HEK293 (cell line): Measurements from ENCODE around the gene USP33.

Experiments used
- BCL11B ChIP-seq: fragments of 450-650 bp; formaldehyde crosslinking; IDR thresholded peaks from 2 replicates; pipeline ENCODE4 v1.5.1; 2016; ENCODE audit warnings: low read depth, missing biosample characterization, missing genetic modification characterization
- CTCF ChIP-seq: fragments of 450-650 bp; formaldehyde crosslinking; IDR thresholded peaks from 2 replicates; pipeline ENCODE4 v1.5.1; 2016; ENCODE audit warnings: missing biosample characterization, missing genetic modification characterization
- EGR2 ChIP-seq: fragments of 450-650 bp; formaldehyde crosslinking; IDR thresholded peaks from 2 replicates; pipeline ENCODE4 v1.5.1; 2016; ENCODE audit warnings: low read depth, missing biosample characterization, missing genetic modification characterization
- GFI1B ChIP-seq: fragments of 450-650 bp; formaldehyde crosslinking; IDR thresholded peaks from 2 replicates; pipeline ENCODE4 v1.5.1; 2016; ENCODE audit warnings: missing biosample characterization, missing genetic modification characterization
- KLF8 ChIP-seq: fragments of 450-650 bp; formaldehyde crosslinking; IDR thresholded peaks from 2 replicates; pipeline ENCODE4 v1.5.1; 2016; ENCODE audit warnings: missing biosample characterization, missing genetic modification characterization
- SCRT1 ChIP-seq: fragments of 450-650 bp; formaldehyde crosslinking; IDR thresholded peaks from 2 replicates; pipeline ENCODE4 v1.5.1; 2016; ENCODE audit warnings: missing biosample characterization, missing genetic modification characterization, borderline replicate concordance
- YY1 ChIP-seq: fragments of 450-650 bp; formaldehyde crosslinking; IDR thresholded peaks from 2 replicates; pipeline ENCODE4 v1.5.1; 2018; ENCODE audit warnings: missing biosample characterization, missing genetic modification characterization
- ZBTB1 ChIP-seq: fragments of 450-650 bp; formaldehyde crosslinking; IDR thresholded peaks from 2 replicates; pipeline ENCODE4 v1.5.1; 2016; ENCODE audit warnings: missing biosample characterization, missing genetic modification characterization
- ZBTB48 ChIP-seq: fragments of 450-650 bp; formaldehyde crosslinking; IDR thresholded peaks from 2 replicates; pipeline ENCODE4 v1.5.1; 2016; ENCODE audit warnings: missing biosample characterization, missing genetic modification characterization
- ZBTB7A ChIP-seq: fragments of 450-650 bp; formaldehyde crosslinking; IDR thresholded peaks from 2 replicates; pipeline ENCODE4 v1.5.1; 2016; ENCODE audit warnings: low read depth, missing biosample characterization, missing genetic modification characterization
- ZFP69B ChIP-seq: fragments of 450-650 bp; formaldehyde crosslinking; IDR thresholded peaks from 2 replicates; pipeline ENCODE4 v1.5.1; 2016; ENCODE audit warnings: missing biosample characterization, missing genetic modification characterization
- ZNF133 ChIP-seq: fragments of 450-650 bp; formaldehyde crosslinking; IDR thresholded peaks from 2 replicates; pipeline ENCODE4 v1.5.1; 2016; ENCODE audit warnings: missing biosample characterization, missing genetic modification characterization
- ZNF2 ChIP-seq: fragments of 450-650 bp; formaldehyde crosslinking; IDR thresholded peaks from 2 replicates; pipeline ENCODE4 v1.5.1; 2016; ENCODE audit warnings: missing biosample characterization, missing genetic modification characterization
- ZNF266 ChIP-seq: fragments of 450-650 bp; formaldehyde crosslinking; IDR thresholded peaks from 2 replicates; pipeline ENCODE4 v1.5.1; 2016; ENCODE audit warnings: missing biosample characterization, missing genetic modification characterization, low read depth
- ZNF335 ChIP-seq: fragments of 450-650 bp; formaldehyde crosslinking; conservative IDR thresholded peaks from 2 replicates; pipeline ENCODE4 v1.5.1; 2016; ENCODE audit warnings: missing biosample characterization, missing genetic modification characterization
- ZNF416 ChIP-seq: fragments of 450-650 bp; formaldehyde crosslinking; IDR thresholded peaks from 2 replicates; pipeline ENCODE4 v1.5.1; 2016; ENCODE audit warnings: missing biosample characterization, missing genetic modification characterization
- ZNF501 ChIP-seq: fragments of 450-650 bp; formaldehyde crosslinking; IDR thresholded peaks from 2 replicates; pipeline ENCODE4 v1.5.1; 2016; ENCODE audit warnings: missing biosample characterization, missing genetic modification characterization
- ZNF513 ChIP-seq: fragments of 450-650 bp; IDR thresholded peaks from 2 replicates; pipeline ENCODE4 v1.5.1; 2018; ENCODE audit warnings: missing biosample characterization, missing genetic modification characterization
- ZNF521 ChIP-seq: fragments of 450-650 bp; formaldehyde crosslinking; IDR thresholded peaks from 2 replicates; pipeline ENCODE4 v1.5.1; 2017; ENCODE audit warnings: missing biosample characterization, mild to moderate bottlenecking, missing genetic modification characterization
- ZNF624 ChIP-seq: fragments of 450-650 bp; formaldehyde crosslinking; IDR thresholded peaks from 2 replicates; pipeline ENCODE4 v1.5.1; 2017; ENCODE audit warnings: missing biosample characterization, missing genetic modification characterization
- ZNF76 ChIP-seq: fragments of 450-650 bp; formaldehyde crosslinking; IDR thresholded peaks from 2 replicates; pipeline ENCODE4; 2016; ENCODE audit warnings: low read depth, missing biosample characterization, missing genetic modification characterization, borderline replicate concordance
- ZNF768 ChIP-seq: fragments of 450-650 bp; formaldehyde crosslinking; IDR thresholded peaks from 2 replicates; pipeline ENCODE4 v1.5.1; 2018; ENCODE audit warnings: missing biosample characterization, mild to moderate bottlenecking, missing genetic modification characterization
- ZNF785 ChIP-seq: fragments of 450-650 bp; formaldehyde crosslinking; IDR thresholded peaks from 2 replicates; pipeline ENCODE4 v1.5.1; 2016; ENCODE audit warnings: missing biosample characterization, missing genetic modification characterization
- ZNF837 ChIP-seq: fragments of 450-650 bp; formaldehyde crosslinking; IDR thresholded peaks from 2 replicates; pipeline ENCODE4 v1.5.1; 2016; ENCODE audit warnings: missing biosample characterization, missing genetic modification characterization
- ZSCAN23 ChIP-seq: fragments of 450-650 bp; formaldehyde crosslinking; IDR thresholded peaks from 2 replicates; pipeline ENCODE4 v1.5.1; 2016; ENCODE audit warnings: missing biosample characterization, missing genetic modification characterization
- TF ChIP-seq, protein P1 (sequence below): fragments of 450-650 bp; formaldehyde crosslinking; IDR thresholded peaks from 2 replicates; pipeline ENCODE4 v1.5.1; 2016; ENCODE audit warnings: missing biosample characterization, missing genetic modification characterization, low read depth
- TF ChIP-seq, protein P2 (sequence below): fragments of 450-650 bp; formaldehyde crosslinking; IDR thresholded peaks from 2 replicates; pipeline ENCODE4 v1.5.1; 2016; ENCODE audit warnings: missing biosample characterization, missing genetic modification characterization
- TF ChIP-seq, protein P3 (sequence below): fragments of 450-650 bp; formaldehyde crosslinking; IDR thresholded peaks from 2 replicates; pipeline ENCODE4 v1.5.1; 2016; ENCODE audit warnings: missing biosample characterization, missing genetic modification characterization
- TF ChIP-seq, protein P4 (sequence below): fragments of 450-650 bp; formaldehyde crosslinking; IDR thresholded peaks from 2 replicates; pipeline ENCODE4 v1.5.1; 2016; ENCODE audit warnings: missing biosample characterization, missing genetic modification characterization

USP33 gene

GRCh38 chr1:77683160-77684148 lies 76.2 kb downstream of the USP33 start (continued):
- TF ChIP-seq ZNF513 (tag by site-specific recombination) (no peak), ZNF837 (tag by site-specific recombination) (0 out of 2 replicates have a peak, but pooled peaks have one; percentile 13), ZNF768 (tag by site-specific recombination) (no peak), ZBTB1 (no peak), BCL11B (tag by site-specific recombination) (no peak), CTCF (tag by site-specific recombination) (no peak; the same call in 1 of the 2 replicates), EGR2 (tag by site-specific recombination) (peak; percentile 74), ZNF416 (tag by site-specific recombination) (no peak), ZNF785 (tag by site-specific recombination) (no peak; the same call in 1 of the 2 replicates), KLF8 (tag by site-specific recombination) (peak; percentile 69; the same call in 1 of the 2 replicates), YY1 (tag by site-specific recombination) (peak; percentile 71), ZNF76 (tag by site-specific recombination) (0 out of 2 replicates have a peak, but pooled peaks have one; percentile 9), ZNF335 (tag by site-specific recombination) (peak; percentile 89), ZNF624 (no peak), ZBTB7A (tag by site-specific recombination) (no peak), ZNF521 (tag by site-specific recombination) (no peak), ZNF133 (tag by site-specific recombination) (no peak), ZNF501 (tag by site-specific recombination) (peak; percentile 86), GFI1B (no peak), ZBTB48 (tag by site-specific recombination) (peak; percentile 77), SCRT1 (tag by site-specific recombination) (no peak), ZSCAN23 (tag by site-specific recombination) (no peak), ZNF2 (0 out of 2 replicates have a peak, but pooled peaks have one; percentile 56), ZFP69B (peak; percentile 87), ZNF266 (tag by site-specific recombination) (no peak)
- TF ChIP-seq, protein P1, sequence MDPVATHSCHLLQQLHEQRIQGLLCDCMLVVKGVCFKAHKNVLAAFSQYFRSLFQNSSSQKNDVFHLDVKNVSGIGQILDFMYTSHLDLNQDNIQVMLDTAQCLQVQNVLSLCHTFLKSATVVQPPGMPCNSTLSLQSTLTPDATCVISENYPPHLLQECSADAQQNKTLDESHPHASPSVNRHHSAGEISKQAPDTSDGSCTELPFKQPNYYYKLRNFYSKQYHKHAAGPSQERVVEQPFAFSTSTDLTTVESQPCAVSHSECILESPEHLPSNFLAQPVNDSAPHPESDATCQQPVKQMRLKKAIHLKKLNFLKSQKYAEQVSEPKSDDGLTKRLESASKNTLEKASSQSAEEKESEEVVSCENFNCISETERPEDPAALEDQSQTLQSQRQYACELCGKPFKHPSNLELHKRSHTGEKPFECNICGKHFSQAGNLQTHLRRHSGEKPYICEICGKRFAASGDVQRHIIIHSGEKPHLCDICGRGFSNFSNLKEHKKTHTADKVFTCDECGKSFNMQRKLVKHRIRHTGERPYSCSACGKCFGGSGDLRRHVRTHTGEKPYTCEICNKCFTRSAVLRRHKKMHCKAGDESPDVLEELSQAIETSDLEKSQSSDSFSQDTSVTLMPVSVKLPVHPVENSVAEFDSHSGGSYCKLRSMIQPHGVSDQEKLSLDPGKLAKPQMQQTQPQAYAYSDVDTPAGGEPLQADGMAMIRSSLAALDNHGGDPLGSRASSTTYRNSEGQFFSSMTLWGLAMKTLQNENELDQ (tag by site-specific recombination): no peak
- TF ChIP-seq, protein P2, sequence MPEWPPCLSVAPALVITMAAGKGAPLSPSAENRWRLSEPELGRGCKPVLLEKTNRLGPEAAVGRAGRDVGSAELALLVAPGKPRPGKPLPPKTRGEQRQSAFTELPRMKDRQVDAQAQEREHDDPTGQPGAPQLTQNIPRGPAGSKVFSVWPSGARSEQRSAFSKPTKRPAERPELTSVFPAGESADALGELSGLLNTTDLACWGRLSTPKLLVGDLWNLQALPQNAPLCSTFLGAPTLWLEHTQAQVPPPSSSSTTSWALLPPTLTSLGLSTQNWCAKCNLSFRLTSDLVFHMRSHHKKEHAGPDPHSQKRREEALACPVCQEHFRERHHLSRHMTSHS (tag by site-specific recombination): no peak
- TF ChIP-seq, protein P3, sequence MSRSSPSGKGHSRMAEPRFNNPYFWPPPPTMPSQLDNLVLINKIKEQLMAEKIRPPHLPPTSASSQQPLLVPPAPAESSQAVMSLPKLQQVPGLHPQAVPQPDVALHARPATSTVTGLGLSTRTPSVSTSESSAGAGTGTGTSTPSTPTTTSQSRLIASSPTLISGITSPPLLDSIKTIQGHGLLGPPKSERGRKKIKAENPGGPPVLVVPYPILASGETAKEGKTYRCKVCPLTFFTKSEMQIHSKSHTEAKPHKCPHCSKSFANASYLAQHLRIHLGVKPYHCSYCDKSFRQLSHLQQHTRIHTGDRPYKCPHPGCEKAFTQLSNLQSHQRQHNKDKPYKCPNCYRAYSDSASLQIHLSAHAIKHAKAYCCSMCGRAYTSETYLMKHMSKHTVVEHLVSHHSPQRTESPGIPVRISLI (tag by site-specific recombination): no peak
- TF ChIP-seq, protein P4, sequence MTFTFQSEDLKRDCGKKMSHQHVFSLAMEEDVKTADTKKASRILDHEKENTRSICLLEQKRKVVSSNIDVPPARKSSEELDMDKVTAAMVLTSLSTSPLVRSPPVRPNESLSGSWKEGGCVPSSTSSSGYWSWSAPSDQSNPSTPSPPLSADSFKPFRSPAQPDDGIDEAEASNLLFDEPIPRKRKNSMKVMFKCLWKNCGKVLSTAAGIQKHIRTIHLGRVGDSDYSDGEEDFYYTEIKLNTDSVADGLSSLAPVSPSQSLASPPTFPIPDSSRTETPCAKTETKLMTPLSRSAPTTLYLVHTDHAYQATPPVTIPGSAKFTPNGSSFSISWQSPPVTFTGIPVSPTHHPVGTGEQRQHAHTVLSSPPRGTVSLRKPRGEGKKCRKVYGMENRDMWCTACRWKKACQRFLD: no peak
